ENCODE measurements around the gene COQ7. TPM values are rescaled to one million over a fixed set of nuclear protein-coding genes. Genes with fewer than 3 reads are reported as not detected.

COQ7 gene
- total and polyA plus RNA-seq, 2 donors (not counting 1 experiment from before 2014, with no cell fraction given) = 12.4 to 19.8 TPM

DNA sequence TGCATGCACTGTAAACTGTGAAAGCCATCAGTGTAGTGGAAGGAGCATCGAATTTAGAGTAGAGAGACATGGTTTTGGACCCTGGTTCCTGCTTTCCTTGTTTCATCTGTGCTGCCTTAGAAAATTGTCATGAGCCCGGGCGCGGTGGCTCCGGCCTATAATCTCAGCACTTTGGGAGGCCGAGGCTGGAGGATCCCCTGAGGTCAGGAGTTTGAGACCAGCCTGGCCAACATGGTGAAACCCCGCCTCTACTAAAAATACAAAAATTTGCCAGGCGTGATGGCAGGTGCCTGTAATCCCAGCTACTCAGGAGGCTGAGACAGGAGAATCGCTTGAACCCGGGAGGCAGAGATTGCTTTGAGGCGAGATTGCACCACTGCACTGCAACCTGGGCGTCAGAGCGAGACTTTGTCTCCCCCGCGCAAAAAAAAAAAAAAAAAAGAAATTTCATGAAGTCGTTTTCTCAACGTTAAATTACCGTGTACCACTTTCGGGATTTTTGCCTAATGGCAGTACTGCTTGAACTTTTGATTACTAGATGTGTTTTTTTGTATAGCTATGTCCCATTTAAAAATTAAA is 912 bp downstream of the COQ7 start:
- Histone ChIP-seq H3K4me3 (replicated peaks in 1 of 4; ENCODE audit: control extremely low read depth in 1 of 4, insufficient read depth in 1 of 4, low read depth in 3 of 4, low read length in 4 of 4) (peak overlapping the region; percentile 59 to 92 (median 88)), H3K27me3 (ENCODE audit: control insufficient read depth, insufficient read depth, low read length) (no peaks in the 10 kb centered on the region), H3K9me3 (ENCODE audit: control insufficient read depth, insufficient read depth, low read depth, low read length) (no peaks in the 10 kb centered on the region), H4K20me1 (ENCODE audit: control insufficient read depth, extremely low read depth, insufficient read depth, low read length) (no peaks in the 10 kb centered on the region), H3K36me3 (ENCODE audit: control insufficient read depth, insufficient read depth, low read length) (peaks cover 3% of the 10 kb centered on the region), H3K4me2 (ENCODE audit: extremely low read depth, insufficient read depth, low read length) (peak overlapping the region; percentile 76), H3K79me2 (ENCODE audit: control insufficient read depth, insufficient read depth, low read length) (no peaks in the 10 kb centered on the region), H3K9ac (ENCODE audit: insufficient read depth, low read length) (peak overlapping the region; percentile 99), H3K4me1 (ENCODE audit: control insufficient read depth, extremely low read depth, insufficient read depth, low read length) (no peaks in the 10 kb centered on the region), H3K27ac (ENCODE audit: insufficient read depth, low read length) (peak overlapping the region; percentile 100), H2AFZ (ENCODE audit: low read length) (peak overlapping the region; percentile 50)
- DNase-seq (ENCODE audit: low read depth in 2 of 2) = no peak
- TF ChIP-seq, protein P1, sequence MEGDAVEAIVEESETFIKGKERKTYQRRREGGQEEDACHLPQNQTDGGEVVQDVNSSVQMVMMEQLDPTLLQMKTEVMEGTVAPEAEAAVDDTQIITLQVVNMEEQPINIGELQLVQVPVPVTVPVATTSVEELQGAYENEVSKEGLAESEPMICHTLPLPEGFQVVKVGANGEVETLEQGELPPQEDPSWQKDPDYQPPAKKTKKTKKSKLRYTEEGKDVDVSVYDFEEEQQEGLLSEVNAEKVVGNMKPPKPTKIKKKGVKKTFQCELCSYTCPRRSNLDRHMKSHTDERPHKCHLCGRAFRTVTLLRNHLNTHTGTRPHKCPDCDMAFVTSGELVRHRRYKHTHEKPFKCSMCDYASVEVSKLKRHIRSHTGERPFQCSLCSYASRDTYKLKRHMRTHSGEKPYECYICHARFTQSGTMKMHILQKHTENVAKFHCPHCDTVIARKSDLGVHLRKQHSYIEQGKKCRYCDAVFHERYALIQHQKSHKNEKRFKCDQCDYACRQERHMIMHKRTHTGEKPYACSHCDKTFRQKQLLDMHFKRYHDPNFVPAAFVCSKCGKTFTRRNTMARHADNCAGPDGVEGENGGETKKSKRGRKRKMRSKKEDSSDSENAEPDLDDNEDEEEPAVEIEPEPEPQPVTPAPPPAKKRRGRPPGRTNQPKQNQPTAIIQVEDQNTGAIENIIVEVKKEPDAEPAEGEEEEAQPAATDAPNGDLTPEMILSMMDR (conservative IDR thresholded peaks at IDR 0.05 in 1 of 2, IDR thresholded peaks at IDR 0.05 in 1 of 2; ENCODE audit: low read depth in 1 of 2, low read length in 2 of 2) = no peak
- no peak for TF ChIP-seq EZH2 (IDR thresholded peaks at IDR 0.05; ENCODE audit: low read length, missing control alignments)

DNA sequence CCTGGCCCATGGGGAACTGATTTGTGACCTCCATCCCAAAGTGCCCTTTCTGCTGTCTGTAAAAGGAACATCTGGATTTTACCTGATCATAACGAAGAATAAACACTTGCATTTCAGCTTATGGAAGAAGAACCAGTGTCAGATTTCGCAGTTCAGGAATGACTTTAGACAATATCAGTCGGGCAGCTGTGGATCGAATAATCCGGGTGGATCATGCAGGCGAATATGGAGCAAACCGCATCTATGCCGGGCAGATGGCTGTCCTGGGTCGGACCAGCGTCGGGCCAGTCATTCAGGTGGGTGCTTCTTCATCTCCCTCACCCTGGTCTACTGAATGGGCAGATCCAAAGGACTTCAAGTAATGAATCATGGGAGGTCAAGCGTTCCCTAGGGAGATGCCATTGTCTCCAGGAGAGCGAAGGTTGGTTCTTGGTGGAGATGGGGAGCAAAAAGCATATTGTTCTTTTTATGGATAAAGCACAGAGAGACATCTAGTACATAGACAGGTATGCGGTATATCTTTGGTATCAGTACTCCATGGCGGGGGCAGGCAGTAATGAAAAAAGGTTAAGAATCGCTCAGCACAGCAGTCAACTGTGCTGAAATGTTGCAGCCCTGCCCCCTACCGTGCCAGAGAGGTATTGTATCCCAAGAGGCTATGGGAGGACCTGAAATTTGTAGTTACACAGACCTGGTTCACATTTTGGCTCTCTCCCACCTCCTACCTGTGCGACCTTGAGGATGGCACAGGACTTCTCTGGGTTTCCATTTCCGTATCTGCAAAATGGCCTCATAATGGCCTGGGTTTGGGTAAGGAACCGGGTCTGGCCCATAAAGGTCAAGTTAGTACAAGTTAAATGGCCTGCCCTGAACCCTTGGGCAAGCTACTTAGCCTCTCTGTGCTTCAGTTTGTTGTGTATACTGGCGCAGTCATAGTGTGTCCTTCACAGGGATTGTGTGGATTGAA is 4.7 kb downstream of the COQ7 start:
- no peaks in the 10 kb centered on the region for H3K79me2 ChIP-seq (ENCODE audit: control insufficient read depth, insufficient read depth, low read length)
- DNase-seq (ENCODE audit: low read depth in 2 of 2) = peak; percentile 32 to 61

GRCh38 chr16:19073344-19073743 is 5.9 kb downstream of the COQ7 start:
- no peaks in the 10 kb centered on the region for H3K9me3 ChIP-seq (ENCODE audit: control insufficient read depth, insufficient read depth, low read depth, low read length)
- H3K36me3 ChIP-seq (ENCODE audit: control insufficient read depth, insufficient read depth, low read length) = peaks cover 4% of the 10 kb centered on the region
- no peak overlapping the region for H3K27ac ChIP-seq (ENCODE audit: insufficient read depth, low read length)
- H2AFZ ChIP-seq (ENCODE audit: low read length) = no peak overlapping the region
- no peaks in the 10 kb centered on the region for H3K27me3 ChIP-seq (ENCODE audit: control insufficient read depth, insufficient read depth, low read length)
- no peaks in the 10 kb centered on the region for H4K20me1 ChIP-seq (ENCODE audit: control insufficient read depth, extremely low read depth, insufficient read depth, low read length)
- H3K4me3 ChIP-seq (replicated peaks in 1 of 4; ENCODE audit: control extremely low read depth in 1 of 4, insufficient read depth in 1 of 4, low read depth in 3 of 4, low read length in 4 of 4) = no peak overlapping the region
- TF ChIP-seq EZH2 (IDR thresholded peaks at IDR 0.05; ENCODE audit: low read length, missing control alignments) = no peak
- TF ChIP-seq, protein P1 (conservative IDR thresholded peaks at IDR 0.05 in 1 of 2, IDR thresholded peaks at IDR 0.05 in 1 of 2; ENCODE audit: low read depth in 1 of 2, low read length in 2 of 2) = no peak
- DNase-seq (ENCODE audit: low read depth in 2 of 2) = no peak
- no peaks in the 10 kb centered on the region for H3K4me1 ChIP-seq (ENCODE audit: control insufficient read depth, extremely low read depth, insufficient read depth, low read length)
- no peak overlapping the region for H3K9ac ChIP-seq (ENCODE audit: insufficient read depth, low read length)
- H3K4me2 ChIP-seq (ENCODE audit: extremely low read depth, insufficient read depth, low read length) = no peak overlapping the region
- no peaks in the 10 kb centered on the region for H3K79me2 ChIP-seq (ENCODE audit: control insufficient read depth, insufficient read depth, low read length)

More for the DNA sequence above, 4.7 kb downstream of the COQ7 start:
- Histone ChIP-seq H3K36me3 (ENCODE audit: control insufficient read depth, insufficient read depth, low read length) (peaks cover 4% of the 10 kb centered on the region), H3K27ac (ENCODE audit: insufficient read depth, low read length) (no peak overlapping the region), H3K9ac (ENCODE audit: insufficient read depth, low read length) (no peak overlapping the region), H4K20me1 (ENCODE audit: control insufficient read depth, extremely low read depth, insufficient read depth, low read length) (no peaks in the 10 kb centered on the region), H3K27me3 (ENCODE audit: control insufficient read depth, insufficient read depth, low read length) (no peaks in the 10 kb centered on the region), H3K4me2 (ENCODE audit: extremely low read depth, insufficient read depth, low read length) (no peak overlapping the region), H3K4me3 (replicated peaks in 1 of 4; ENCODE audit: control extremely low read depth in 1 of 4, insufficient read depth in 1 of 4, low read depth in 3 of 4, low read length in 4 of 4) (no peak overlapping the region), H3K9me3 (ENCODE audit: control insufficient read depth, insufficient read depth, low read depth, low read length) (no peaks in the 10 kb centered on the region), H2AFZ (ENCODE audit: low read length) (no peak overlapping the region), H3K4me1 (ENCODE audit: control insufficient read depth, extremely low read depth, insufficient read depth, low read length) (no peaks in the 10 kb centered on the region)
- TF ChIP-seq, protein P1 (conservative IDR thresholded peaks at IDR 0.05 in 1 of 2, IDR thresholded peaks at IDR 0.05 in 1 of 2; ENCODE audit: low read depth in 1 of 2, low read length in 2 of 2) = peak; percentile 73 to 80
- no peak for TF ChIP-seq EZH2 (IDR thresholded peaks at IDR 0.05; ENCODE audit: low read length, missing control alignments)

All from fibroblast of lung (primary cell).